Measurements from ENCODE around the gene MAP7D1. TPM values are rescaled to one million over a fixed set of nuclear protein-coding genes. Genes with fewer than 3 reads are reported as not detected.

Gene MAP7D1
- total RNA-seq, 1 experiment from 2014 or later: 212 TPM

- POLR2A ChIA-PET: interaction anchor here (0.6 kb wide), 1 partner anchor 234 kb away, joined by 5 read pairs; no protein-coding TSS in a partner anchor
Observed at GRCh38 chr1:36162680-36163239, 6.8 kb downstream of the MAP7D1 start.

DNA sequence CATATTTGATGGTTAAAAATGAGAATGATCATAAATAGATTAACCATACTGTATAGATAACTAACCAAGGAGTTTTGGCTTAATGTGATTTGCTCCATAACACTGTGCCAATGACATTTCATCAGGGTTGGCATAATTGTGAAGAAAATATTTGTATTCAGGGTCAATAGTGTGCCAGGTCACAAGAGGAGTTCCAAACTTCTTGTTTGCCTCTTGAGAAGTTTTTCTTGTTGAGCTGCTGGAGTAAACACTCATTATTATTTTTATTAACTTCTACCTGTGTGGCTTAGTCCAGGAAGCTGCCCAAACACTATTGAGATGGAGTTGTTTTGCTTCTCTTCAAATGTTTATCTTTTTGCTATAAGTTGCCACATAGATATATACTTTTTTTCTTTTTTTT, 7.5 kb downstream of the MAP7D1 start:
- in situ Hi-C loops (cut with HindIII; ENCODE audit: low pct_unique_long_range_greater_than_20kb, low sequenced_read_pairs) (no loop called here), intact Hi-C loops (cut with micrococcal nuclease; ENCODE audit: unreplicated experiment) (no loop called here)
- no peaks in the 10 kb centered on the region for H3K9me3 ChIP-seq (ENCODE audit: control insufficient read depth, insufficient read depth, low read depth, low read length)
- POLR2A ChIA-PET: interaction anchor here (0.6 to 0.8 kb wide), 2 partner anchors 48 to 234 kb away, joined by 5 to 8 read pairs; no protein-coding TSS in a partner anchor
- H3K4me3 ChIP-seq (ENCODE audit: low read depth in 2 of 2, low read length in 2 of 2): no peak overlapping the region
- no peak for DNase-seq (ENCODE audit: low read depth, low spot score)
- H3K36me3 ChIP-seq (ENCODE audit: control insufficient read depth, insufficient read depth, low read length): no peaks in the 10 kb centered on the region
- TF ChIP-seq CTCF (IDR thresholded peaks at IDR 0.05): no peak
- TF ChIP-seq REST (IDR thresholded peaks at IDR 0.05; ENCODE audit: insufficient read depth in 1 of 2, low read depth in 2 of 2, low read length in 1 of 2): no peak
- TF ChIP-seq TCF7L2 (IDR thresholded peaks at IDR 0.05; ENCODE audit: low read depth, low read length): no peak
- no peak for TF ChIP-seq POLR2AphosphoS5 (IDR thresholded peaks at IDR 0.05; ENCODE audit: low read depth, low read length)
- TF ChIP-seq SIN3A (IDR thresholded peaks at IDR 0.05; ENCODE audit: borderline replicate concordance, insufficient read depth, low read depth, low read length): no peak
- H3K27me3 ChIP-seq (ENCODE audit: control insufficient read depth, insufficient read depth, low read length): no peaks in the 10 kb centered on the region
- CTCF ChIA-PET: no interaction called here
- H3K27ac ChIP-seq (ENCODE audit: low read length): no peak overlapping the region
- BruUV-seq (replicated peaks): no TSS peak
- no peak for ATAC-seq
- peaks cover 40% of the 10 kb centered on the region for H3K4me1 ChIP-seq (ENCODE audit: control insufficient read depth, insufficient read depth, low read length)

More at GRCh38 chr1:36162680-36163239, 6.8 kb downstream of the MAP7D1 start:
- in situ Hi-C loops (cut with HindIII; ENCODE audit: low pct_unique_long_range_greater_than_20kb, low sequenced_read_pairs) (no loop called here), intact Hi-C loops (cut with micrococcal nuclease; ENCODE audit: unreplicated experiment) (no loop called here)
- Histone ChIP-seq H3K27ac (ENCODE audit: low read length) (no peak overlapping the region), H3K4me3 (ENCODE audit: low read depth in 2 of 2, low read length in 2 of 2) (no peak overlapping the region), H3K36me3 (ENCODE audit: control insufficient read depth, insufficient read depth, low read length) (peaks cover 2% of the 10 kb centered on the region; the same call in 1 of the 2 replicates), H3K27me3 (ENCODE audit: control insufficient read depth, insufficient read depth, low read length) (no peaks in the 10 kb centered on the region), H3K9me3 (ENCODE audit: control insufficient read depth, insufficient read depth, low read depth, low read length) (no peaks in the 10 kb centered on the region), H3K4me1 (ENCODE audit: control insufficient read depth, insufficient read depth, low read length) (peaks cover 47% of the 10 kb centered on the region)
- ATAC-seq (no peak), DNase-seq (ENCODE audit: low read depth, low spot score) (no peak)
- TF ChIP-seq TCF7L2 (IDR thresholded peaks at IDR 0.05; ENCODE audit: low read depth, low read length) (no peak), CTCF (IDR thresholded peaks at IDR 0.05) (no peak), REST (IDR thresholded peaks at IDR 0.05; ENCODE audit: insufficient read depth in 1 of 2, low read depth in 2 of 2, low read length in 1 of 2) (no peak), SIN3A (IDR thresholded peaks at IDR 0.05; ENCODE audit: borderline replicate concordance, insufficient read depth, low read depth, low read length) (no peak), POLR2AphosphoS5 (IDR thresholded peaks at IDR 0.05; ENCODE audit: low read depth, low read length) (no peak)
- no TSS peak for BruUV-seq (replicated peaks)
- CTCF ChIA-PET: interaction anchor here (0.7 kb wide), 1 partner anchor 14 kb away, joined by 6 read pairs; the partner anchor contains the start of gene TRAPPC3
